HepG2 (cell line): ENCODE measurements around the gene ALG14. TPM values are rescaled to one million over a fixed set of nuclear protein-coding genes. Genes with fewer than 3 reads are reported as not detected.

Experiments used
- DNMT3B ChIP-seq: conservative IDR thresholded peaks from 2 replicates; pipeline ENCODE4 v1.6.1; 2016; ENCODE audit warnings: missing biosample characterization, control low read depth
- FOXC1 ChIP-seq: sonication (generic); formaldehyde crosslinking; IDR thresholded peaks from 2 replicates; pipeline ENCODE4 v1.8.0; 2022; ENCODE audit warnings: mild to moderate bottlenecking, missing genetic modification reagents, borderline replicate concordance
- GLMP ChIP-seq: sonication (generic); formaldehyde crosslinking; IDR thresholded peaks from 2 replicates; pipeline ENCODE4 v1.9.0; 2021; ENCODE audit warnings: missing genetic modification reagents, mild to moderate bottlenecking, borderline replicate concordance
- ZBTB33 ChIP-seq: sonication (generic); formaldehyde crosslinking; IDR thresholded peaks from 2 replicates; pipeline ENCODE4 v1.4.0; 2020; ENCODE audit warnings: missing genetic modification reagents
- ZBTB37 ChIP-seq: sonication (generic); formaldehyde crosslinking; IDR thresholded peaks from 2 replicates; pipeline ENCODE4 v1.4.0; 2020; ENCODE audit warnings: mild to moderate bottlenecking, missing genetic modification reagents
- ZNF501 ChIP-seq: sonication (generic); formaldehyde crosslinking; IDR thresholded peaks from 2 replicates; pipeline ENCODE4 v1.5.1; 2020; ENCODE audit warnings: mild to moderate bottlenecking, moderate library complexity, missing genetic modification reagents
- ZNF503 ChIP-seq: sonication (generic); formaldehyde crosslinking; IDR thresholded peaks from 2 replicates; pipeline ENCODE4 v1.4.0; 2020; ENCODE audit warnings: missing genetic modification reagents
- ZNF547 ChIP-seq: sonication (generic); formaldehyde crosslinking; IDR thresholded peaks from 2 replicates; pipeline ENCODE4 v1.5.1; 2020; ENCODE audit warnings: mild to moderate bottlenecking, missing genetic modification reagents
- ZNF687 ChIP-seq: sonication (generic); formaldehyde crosslinking; IDR thresholded peaks from 2 replicates; pipeline ENCODE4 v1.5.1; 2020; ENCODE audit warnings: mild to moderate bottlenecking, missing genetic modification reagents, moderate library complexity
- polyA plus RNA-seq, 8 experiments: library from polyadenylated mRNA; depleted of rRNA in 3 of 8; stranded (reverse) in 7 of 8; unstranded in 1 of 8; fragments of >200 nt; fragmentation: Illumina TruSeq in 4 of 8; extraction: Trizol in 4 of 8; gene quantifications; 2 replicates each; pipeline versions ENCODE4 v1.2.1 to v1.2.3, GENCODE V29; 2011 to 2016; ENCODE audit warnings: low read depth in 4 of 8, missing spikeins in 1 of 8, mixed read lengths in 1 of 8; ENCODE audit not compliant: insufficient read depth in 1 of 8
- total RNA-seq, 5 experiments: library from RNA; depleted of rRNA; stranded (reverse); fragments of >200 nt; fragmentation: Illumina TruSeq; extraction: Trizol; gene quantifications; 2 replicates each; pipeline ENCODE4 v1.2.3, GENCODE V29; 2016; ENCODE audit warnings: low read depth in 1 of 5

The ALG14 gene
- total and polyA plus RNA-seq, 2 of the 13 experiments (the other 11 are each of a cell fraction or from before 2014, with no cell fraction given) = 4.5 to 12.7 TPM

- no peak for TF ChIP-seq ZNF503 (CRISPR knock-in tag)
- no peak for TF ChIP-seq DNMT3B
- TF ChIP-seq GLMP (CRISPR knock-in tag) = no peak
- 0 out of 2 replicates have a peak, but pooled peaks have one; percentile 61 for TF ChIP-seq ZNF547 (CRISPR knock-in tag)
- TF ChIP-seq ZBTB33 (CRISPR knock-in tag) = peak; percentile 78
- no peak for TF ChIP-seq FOXC1 (CRISPR knock-in tag)
- TF ChIP-seq ZNF687 (CRISPR knock-in tag) = peak; percentile 54; the same call in 1 of the 2 replicates
- no peak for TF ChIP-seq ZBTB37 (CRISPR knock-in tag)
- 0 out of 2 replicates have a peak, but pooled peaks have one; percentile 27 for TF ChIP-seq ZNF501 (CRISPR knock-in tag)
Observed at GRCh38 chr1:94929351-94930217, 143.2 kb downstream of the ALG14 start (continued).
